GM19240 (cell line): ENCODE results near the gene PELO.

ENCODE experiments used
- DNase-seq: peaks from one replicate; pipeline ENCODE4 v3.0.0; 2011; ENCODE audit warnings: low spot score; ENCODE audit not compliant: insufficient read length

Gene PELO

GRCh38 chr5:52827815-52828214 lies 40.1 kb downstream of the PELO start:
- DNase-seq: no peak

- no peak for DNase-seq
These were observed 41.9 kb downstream of the PELO start for GRCh38 chr5:52829664-52830063.

DNA sequence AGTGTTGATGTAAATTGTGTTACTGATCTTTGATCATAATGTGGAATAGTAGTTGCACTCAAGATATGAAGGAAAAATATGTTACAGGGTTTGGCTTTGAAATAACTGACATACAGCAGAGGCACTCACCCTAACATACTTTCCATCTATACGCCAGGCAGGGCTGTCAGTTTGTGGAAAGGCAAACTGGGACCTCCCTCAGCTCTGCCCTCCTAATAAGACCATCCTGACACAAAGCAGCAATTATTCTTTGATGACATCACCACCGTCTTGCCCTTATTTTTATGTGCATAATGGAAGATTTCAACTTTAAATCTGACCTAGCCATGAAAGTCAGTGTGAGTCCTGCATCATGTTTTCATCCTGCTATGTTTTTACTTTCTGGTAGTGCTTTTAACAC lies 42.9 kb downstream of the PELO start:
- no peak for DNase-seq

- no peak for DNase-seq
These were observed 44.2 kb downstream of the PELO start for GRCh38 chr5:52831786-52832511.

DNA sequence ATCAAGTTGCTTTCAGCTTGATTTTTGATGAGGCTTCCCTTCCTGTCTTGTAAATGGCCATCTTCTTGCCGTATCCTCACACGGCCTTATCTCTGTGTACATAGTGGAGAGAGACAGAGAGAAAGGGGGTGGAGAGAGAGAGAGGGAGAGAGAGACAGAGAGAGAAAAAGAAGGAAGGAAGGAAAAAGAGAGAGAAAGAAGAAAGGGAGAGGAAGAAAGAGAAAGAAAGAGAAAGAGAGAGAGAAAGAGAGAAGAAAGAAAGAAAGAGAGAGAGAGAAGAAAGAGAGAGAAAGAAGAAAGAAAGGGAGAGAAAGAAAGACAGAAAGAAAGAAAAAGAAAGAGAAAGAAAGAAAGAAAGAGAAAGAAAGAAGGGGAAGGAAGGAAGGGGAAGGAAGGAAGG lies 46.6 kb downstream of the PELO start:
- DNase-seq: no peak

DNA sequence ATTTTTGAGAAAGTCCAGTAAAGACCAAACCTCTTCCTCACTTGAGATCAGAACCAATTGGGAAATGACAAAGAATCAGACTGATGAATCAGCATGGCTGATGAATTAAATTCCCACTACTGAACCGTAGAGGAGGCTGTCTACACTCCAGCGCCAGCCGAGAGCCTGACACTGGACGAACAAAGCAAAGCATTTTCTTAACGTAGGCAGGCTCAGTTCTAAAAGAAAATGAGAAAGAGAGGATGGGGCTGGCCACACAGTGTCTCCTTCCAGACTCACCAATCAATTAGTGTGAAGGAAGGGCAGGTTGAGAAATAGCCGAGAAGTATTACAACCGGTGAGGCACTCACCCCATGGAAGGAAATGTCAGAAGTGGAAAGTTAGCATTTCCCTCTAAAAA lies 49.4 kb downstream of the PELO start:
- DNase-seq: no peak
